Lung (tissue), 12 donors: Measurements from ENCODE around the gene CNNM4. TPM values are rescaled to one million over a fixed set of nuclear protein-coding genes. Genes with fewer than 3 reads are reported as not detected.
A peak's percentile ranks its signal among the peaks of the same experiment; 100 is the strongest.

Source experiments
- ATAC-seq: fragments of 200-7000 bp; cut with Tn5 transposase; one replicate; pipeline ENCODE4 v1.9.1; 2020; ENCODE audit warnings: moderate number of reproducible peaks; ENCODE audit not compliant: insufficient read depth, low FRiP score
- DNase-seq, 3 donors: peaks; one replicate each; pipeline ENCODE4 v3.0.0-alpha.2; 2013 to 2017
- H3K27ac ChIP-seq, 2 donors: one replicate each; pipeline ENCODE4 v1.5.1; 2013; ENCODE audit warnings: mild to moderate bottlenecking in 2 of 2, moderate library complexity in 2 of 2, control low read depth in 1 of 2, inconsistent platforms in 1 of 2, low read depth in 1 of 2, low read length in 1 of 2
- H3K27me3 ChIP-seq, 3 donors: one replicate each; pipeline ENCODE4 v1.5.1; 2013; ENCODE audit warnings: low read length in 2 of 3; ENCODE audit not compliant: control insufficient read depth in 3 of 3, insufficient read depth in 3 of 3
- H3K36me3 ChIP-seq, 4 donors: one replicate each; pipeline ENCODE4 v1.5.1; 2013; ENCODE audit warnings: low read length in 4 of 4, mild to moderate bottlenecking in 1 of 4, moderate library complexity in 1 of 4; ENCODE audit not compliant: control insufficient read depth in 4 of 4, insufficient read depth in 4 of 4
- H3K4me1 ChIP-seq, 5 donors: one replicate each; pipeline ENCODE4 v1.5.1; 2013; ENCODE audit warnings: low read length in 5 of 5, mild to moderate bottlenecking in 2 of 5, moderate library complexity in 1 of 5; ENCODE audit not compliant: control insufficient read depth in 5 of 5, insufficient read depth in 5 of 5
- H3K4me3 ChIP-seq: one replicate; pipeline ENCODE4 v1.5.1; 2013; ENCODE audit warnings: mild to moderate bottlenecking, control low read depth, moderate library complexity
- H3K9ac ChIP-seq, 2 donors: one replicate each; pipeline ENCODE4 v1.5.1; 2013; ENCODE audit warnings: low read length in 2 of 2, control low read depth in 1 of 2; ENCODE audit not compliant: insufficient read depth in 1 of 2
- H3K9me3 ChIP-seq, 4 donors: one replicate each; pipeline ENCODE4 v1.5.1; 2013; ENCODE audit warnings: low read length in 3 of 4, mild to moderate bottlenecking in 1 of 4, moderate library complexity in 1 of 4; ENCODE audit not compliant: control insufficient read depth in 4 of 4, insufficient read depth in 3 of 4
- CTCF ChIP-seq: IDR thresholded peaks from 2 replicates; pipeline ENCODE4 v1.5.1; 2012; ENCODE audit warnings: mild to moderate bottlenecking; ENCODE audit errors: control extremely low read depth, extremely low read depth
- WGBS, 2 donors: extraction: QIAGEN DNeasy Blood & Tissue Kit; methylation state at CpG; one replicate each; pipeline ENCODE4 v1.1.7; 2013; 5-methylcytosine and 5-hydroxymethylcytosine counted together
- polyA plus RNA-seq, 2 donors: library from polyadenylated mRNA; stranded (reverse); fragments of 200-250 nt; gene quantifications; one replicate each; pipeline ENCODE4 v1.2.1, GENCODE V29; 2013
- total RNA-seq, 2 donors: library from RNA; depleted of rRNA in 1 of 2; stranded (reverse); fragments of >200 nt in 1 of 2; gene quantifications; one replicate each; pipeline ENCODE4 v1.2.1, GENCODE V29; 2014 to 2021
- donor health status: control.
- donor health status: control.
- donor health status: Bipolar disorder and iron deficiency.
- donor health status: healthy.
- donor health status: DM: yes; HTN: yes; CAD: no.

The CNNM4 gene
- total and polyA plus RNA-seq, 4 donors = 4.0 to 19.8 (median 12.3) TPM

DNA sequence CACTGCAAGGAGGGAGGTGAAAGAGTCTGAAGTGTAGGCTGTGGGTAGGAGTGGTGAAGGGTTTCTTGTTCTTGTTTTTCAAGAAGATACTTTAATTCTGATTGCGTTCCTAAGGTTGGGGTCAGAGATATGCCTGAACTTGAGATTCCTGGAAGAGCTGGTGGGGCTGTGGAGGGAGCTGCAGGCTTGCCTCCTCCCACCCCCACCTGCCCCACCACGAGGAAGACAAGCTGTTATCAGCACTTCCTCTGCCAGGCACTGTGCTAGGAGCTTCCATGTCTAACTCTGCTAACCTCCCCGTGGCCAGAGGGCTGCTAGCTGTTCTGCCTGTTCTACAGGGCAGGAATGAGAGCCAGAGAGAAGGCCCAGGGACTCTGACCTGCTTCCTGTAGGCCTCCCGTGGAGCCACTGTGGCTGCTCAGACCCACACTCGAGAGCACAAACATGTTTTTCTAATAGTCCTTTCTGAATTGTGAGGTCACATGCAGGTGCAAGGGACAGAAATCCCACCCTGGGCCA is 69.4 kb downstream of the CNNM4 start:
- Histone ChIP-seq H3K27ac (no peak overlapping the region), H3K36me3 (peaks cover 0 to 62% (median 34%) of the 10 kb centered on the region in 4 donors), H3K4me3 (no peak overlapping the region), H3K4me1 (peaks cover 0 to 24% (median 7%) of the 10 kb centered on the region in 5 donors), H3K9ac (no peak overlapping the region), H3K9me3 (no peaks in the 10 kb centered on the region), H3K27me3 (no peaks in the 10 kb centered on the region)
- no peak for ATAC-seq
- no peak for TF ChIP-seq CTCF
- no peak for DNase-seq
- WGBS, 2 donors = 59% methylated on average over 5 of the region's 5 CpGs

DNA sequence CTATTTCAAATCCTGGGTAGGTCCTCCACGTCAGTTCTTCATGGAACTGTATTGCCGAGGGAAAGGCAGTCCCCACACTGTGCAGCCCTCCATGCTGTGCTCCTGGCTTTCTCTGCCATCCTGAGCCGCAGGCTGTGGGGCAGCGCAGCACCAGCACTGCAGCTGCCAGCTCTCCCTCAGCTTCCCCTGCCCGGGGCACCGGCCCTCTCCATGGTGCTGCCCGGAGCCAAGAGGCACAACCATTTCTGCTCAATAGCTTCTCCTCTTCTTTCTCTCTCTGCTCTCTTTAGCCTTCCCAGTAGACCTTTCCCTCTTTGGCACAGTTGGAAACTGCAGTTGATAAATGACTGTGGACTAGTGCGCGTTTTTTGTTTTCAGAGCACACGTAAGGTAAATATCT is 71.0 kb downstream of the CNNM4 start:
- 77 to 82% methylated on average over 10 of the region's 10 CpGs for WGBS, 2 donors
- Histone ChIP-seq H3K36me3 (peaks cover 0 to 52% (median 32%) of the 10 kb centered on the region in 4 donors), H3K9me3 (no peaks in the 10 kb centered on the region), H3K27ac (no peak overlapping the region), H3K4me3 (no peak overlapping the region), H3K27me3 (no peaks in the 10 kb centered on the region), H3K4me1 (peaks cover 0 to 24% (median 7%) of the 10 kb centered on the region in 5 donors), H3K9ac (no peak overlapping the region)
- peak in 1 of 3 donors; percentile 21 for DNase-seq
- no peak for TF ChIP-seq CTCF
- ATAC-seq = no peak

- ATAC-seq (no peak), DNase-seq (no peak)
- no peaks in the 10 kb centered on the region for H3K9me3 ChIP-seq
- no peak overlapping the region for H3K9ac ChIP-seq
- peaks cover 0 to 48% (median 32%) of the 10 kb centered on the region in 4 donors for H3K36me3 ChIP-seq
- peaks cover 0 to 24% (median 7%) of the 10 kb centered on the region in 5 donors for H3K4me1 ChIP-seq
- no peak overlapping the region for H3K4me3 ChIP-seq
- WGBS, 2 donors = 78 to 88% methylated on average over 11 of the region's 11 CpGs
- peak overlapping the region; percentile 8 to 12 for H3K27ac ChIP-seq
- H3K27me3 ChIP-seq = no peaks in the 10 kb centered on the region
- TF ChIP-seq CTCF = no peak
These were observed 71.7 kb downstream of the CNNM4 start for GRCh38 chr2:96832408-96832753.
